Activated CD4-positive, CD25-positive, alpha-beta regulatory T cell treated with anti-CD3 and anti-CD28 coated beads, Interleukin-2, amount 50 U/mL, for 24 hours (primary cell): ENCODE measurements around the gene GRIN2B.

Experiments used
- ATAC-seq, 2 donors: fragments of 150-1000 bp; cut with Tn5 transposase; one replicate each; pipeline ENCODE4 v1.10.0; 2021; ENCODE audit warnings: mild to moderate bottlenecking in 1 of 2, moderate library complexity in 1 of 2

GRIN2B gene

GRCh38 chr12:13956060-13956590 lies 25.3 kb downstream of the GRIN2B start:
- no peak for ATAC-seq

GRCh38 chr12:13952096-13952495 lies 29.3 kb downstream of the GRIN2B start:
- ATAC-seq: no peak

- no peak for ATAC-seq
Measured at GRCh38 chr12:13950502-13950901, 30.9 kb downstream of the GRIN2B start.

GRCh38 chr12:13948621-13949020 lies 32.8 kb downstream of the GRIN2B start:
- no peak for ATAC-seq

GRCh38 chr12:13947276-13947946 lies 34.0 kb downstream of the GRIN2B start:
- ATAC-seq: no peak

- ATAC-seq: no peak
Measured at GRCh38 chr12:13945641-13946040, 35.8 kb downstream of the GRIN2B start.

- ATAC-seq: no peak
Measured at GRCh38 chr12:13945236-13945635, 36.2 kb downstream of the GRIN2B start.

GRCh38 chr12:13942826-13943225 lies 38.6 kb downstream of the GRIN2B start:
- ATAC-seq: no peak

- ATAC-seq: peak in 1 of 2 donors; percentile 28
Measured at GRCh38 chr12:13941258-13942249, 39.8 kb downstream of the GRIN2B start.

- no peak for ATAC-seq
Measured at GRCh38 chr12:13940335-13940865, 41.0 kb downstream of the GRIN2B start.

- ATAC-seq: no peak
Measured at GRCh38 chr12:13937735-13938134, 43.7 kb downstream of the GRIN2B start.

- ATAC-seq: no peak
Measured at GRCh38 chr12:13935169-13935568, 46.2 kb downstream of the GRIN2B start.
